ENCODE measurements around the gene FANCM. TPM values are rescaled to one million over a fixed set of nuclear protein-coding genes. Genes with fewer than 3 reads are reported as not detected.
A peak's percentile ranks its signal among the peaks of the same experiment; 100 is the strongest.
"Not testable (repeated sequence)": the region's sequence is repeated elsewhere in the genome, so short reads cannot be mapped to it uniquely, and the experiment has no call there.

Gene FANCM
- total RNA-seq, 2 donors from 2014 or later: 12.9 to 24.8 TPM

- H3K36me3 Mint-ChIP-seq: peaks cover 18% of the 10 kb centered on the region
- ATAC-seq (no peak), DNase-seq (ENCODE audit: low spot score) (no peak)
- no peak overlapping the region for H3K4me3 Mint-ChIP-seq
- no peak overlapping the region for H3K27ac Mint-ChIP-seq
- no peaks in the 10 kb centered on the region for H3K27me3 Mint-ChIP-seq
- no peaks in the 10 kb centered on the region for H3K9me3 Mint-ChIP-seq
- peaks cover 0 to 3% of the 10 kb centered on the region in 2 donors for H3K4me1 Mint-ChIP-seq (ENCODE audit: low read depth in 2 of 2)
Measured at GRCh38 chr14:45123271-45123670, 12.5 kb upstream of the FANCM start.

- ATAC-seq: no peak
- no peak for DNase-seq (ENCODE audit: low spot score)
- Mint-ChIP-seq H3K4me1 (ENCODE audit: low read depth in 2 of 2) (peaks cover 0 to 4% of the 10 kb centered on the region in 2 donors), H3K4me3 (no peak overlapping the region), H3K27me3 (no peaks in the 10 kb centered on the region), H3K36me3 (peaks cover 12% of the 10 kb centered on the region), H3K9me3 (no peaks in the 10 kb centered on the region), H3K27ac (no peak overlapping the region)
Measured at GRCh38 chr14:45125754-45126153, 10.0 kb upstream of the FANCM start.

GRCh38 chr14:45128963-45129629 is 6.6 kb upstream of the FANCM start:
- H3K9me3 Mint-ChIP-seq: no peaks in the 10 kb centered on the region
- no peak for DNase-seq (ENCODE audit: low spot score)
- H3K36me3 Mint-ChIP-seq: peaks cover 12% of the 10 kb centered on the region
- H3K27ac Mint-ChIP-seq: no peak overlapping the region
- peaks cover 9 to 10% of the 10 kb centered on the region in 2 donors for H3K4me1 Mint-ChIP-seq (ENCODE audit: low read depth in 2 of 2)
- H3K27me3 Mint-ChIP-seq: no peaks in the 10 kb centered on the region
- H3K4me3 Mint-ChIP-seq: no peak overlapping the region
- no peak for ATAC-seq

DNA sequence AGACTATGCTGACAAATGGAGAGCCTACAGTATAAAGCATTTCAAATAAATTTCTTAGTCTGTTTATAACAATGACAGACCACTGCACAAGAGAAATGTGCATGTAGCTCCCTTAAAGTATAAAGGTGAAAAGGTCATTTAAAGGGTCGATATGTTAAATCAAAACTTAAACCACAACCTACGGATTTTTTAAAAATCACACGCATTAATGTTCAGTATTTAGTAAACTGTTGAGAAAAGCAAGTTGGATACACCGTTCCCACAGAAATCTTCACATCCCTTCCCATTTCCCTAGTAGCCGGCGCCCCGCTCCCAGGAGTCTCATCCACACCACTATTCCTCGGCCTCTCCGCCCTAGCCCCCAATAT is 2.1 kb upstream of the FANCM start:
- no peak for DNase-seq (ENCODE audit: low spot score)
- Mint-ChIP-seq H3K9me3 (no peaks in the 10 kb centered on the region), H3K27me3 (no peaks in the 10 kb centered on the region), H3K4me3 (peak overlapping the region; percentile 100), H3K36me3 (no peaks in the 10 kb centered on the region), H3K27ac (peak overlapping the region; percentile 91 to 99), H3K4me1 (ENCODE audit: low read depth in 2 of 2) (peaks cover 27 to 31% of the 10 kb centered on the region in 2 donors)
- ATAC-seq: no peak

DNA sequence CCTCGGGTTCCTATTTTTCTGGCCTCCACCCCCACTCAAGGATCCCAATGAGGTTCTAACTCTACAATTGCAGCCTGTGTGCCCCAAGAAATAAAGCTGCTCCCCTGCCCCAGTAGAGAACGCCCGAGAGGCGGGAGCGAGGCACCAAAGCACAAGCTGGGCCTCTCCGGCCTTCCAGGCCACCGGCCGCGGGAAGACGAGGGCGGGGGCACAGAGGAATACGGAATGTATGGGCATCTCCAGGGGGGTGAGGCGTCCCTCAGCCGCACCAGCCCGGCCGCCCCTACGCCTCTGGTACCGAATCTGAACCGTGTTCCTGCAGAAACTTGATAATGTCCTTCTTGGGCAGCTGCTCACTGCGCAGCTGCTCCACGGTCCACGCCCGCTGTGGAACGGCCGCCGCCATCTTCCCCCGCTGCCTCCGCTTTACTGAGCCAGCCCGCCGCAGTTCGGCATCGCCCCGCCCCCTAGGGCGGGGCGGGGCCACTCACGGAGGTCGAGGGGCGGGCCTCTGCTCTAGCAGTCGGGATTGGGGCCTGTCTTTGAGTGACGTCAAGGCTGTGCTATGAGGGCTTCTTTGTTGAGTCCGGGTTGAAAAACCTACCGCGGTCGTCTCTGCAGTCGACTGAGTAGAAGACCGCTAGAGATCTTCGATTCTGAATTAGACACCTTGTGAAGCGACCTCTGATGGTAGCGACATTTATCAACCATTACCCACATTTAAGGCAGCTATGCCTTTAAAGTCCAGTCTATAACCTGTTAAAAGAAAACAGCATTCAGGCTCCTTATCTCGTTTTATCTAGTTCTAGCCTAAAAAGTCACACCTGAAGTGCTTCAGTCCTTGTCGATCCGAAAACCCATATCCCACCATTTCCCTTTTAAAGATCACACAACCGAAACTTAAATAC is 1.4 kb upstream of the FANCM start, which contains the start of gene FKBP3:
Gene FKBP3 (minus strand): TSS at position 431 of the 908 bp plus-strand sequence. CDS start 25 bp downstream, at position 406.
- H3K9me3 Mint-ChIP-seq: no peaks in the 10 kb centered on the region
- no peaks in the 10 kb centered on the region for H3K27me3 Mint-ChIP-seq
- H3K4me1 Mint-ChIP-seq (ENCODE audit: low read depth in 2 of 2): peaks cover 27 to 31% of the 10 kb centered on the region in 2 donors
- H3K27ac Mint-ChIP-seq: peak within 1 kb of the TSS; percentile 91 to 99
- DNase-seq (ENCODE audit: low spot score) (peak; percentile 96), ATAC-seq (peak; percentile 98 to 99)
- peak within 1 kb of the TSS; percentile 100 for H3K4me3 Mint-ChIP-seq
- no peaks in the 10 kb centered on the region for H3K36me3 Mint-ChIP-seq

- Mint-ChIP-seq H3K36me3 (no peaks in the 10 kb centered on the region), H3K4me3 (peak overlapping the region; percentile 100), H3K27ac (peak overlapping the region; percentile 91 to 99), H3K9me3 (no peaks in the 10 kb centered on the region), H3K4me1 (ENCODE audit: low read depth in 2 of 2) (peaks cover 27 to 31% of the 10 kb centered on the region in 2 donors), H3K27me3 (no peaks in the 10 kb centered on the region)
- DNase-seq (ENCODE audit: low spot score) (no peak), ATAC-seq (no peak)
Measured at GRCh38 chr14:45135156-45135555, 574 bp upstream of the FANCM start.

DNA sequence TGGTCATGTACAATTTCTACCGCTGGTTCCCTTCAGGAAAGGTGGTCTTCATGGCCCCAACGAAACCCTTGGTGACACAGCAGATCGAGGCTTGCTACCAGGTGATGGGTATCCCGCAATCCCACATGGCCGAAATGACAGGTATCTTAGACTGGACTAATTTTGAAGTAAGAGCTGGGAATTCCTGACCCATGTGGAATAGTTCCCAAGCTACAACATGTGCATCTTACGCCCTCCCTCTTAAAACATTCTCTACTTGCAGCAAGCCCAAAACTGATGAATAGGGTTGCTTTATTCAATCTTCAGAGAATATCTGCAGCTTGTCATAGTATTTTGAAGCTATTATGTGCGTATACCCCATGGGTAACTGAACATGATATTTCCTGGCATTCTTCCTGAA is 669 bp downstream of the FANCM start:
- H3K36me3 Mint-ChIP-seq: no peaks in the 10 kb centered on the region
- H3K4me3 Mint-ChIP-seq: peak overlapping the region; percentile 100
- no peaks in the 10 kb centered on the region for H3K27me3 Mint-ChIP-seq
- peak overlapping the region; percentile 91 to 99 for H3K27ac Mint-ChIP-seq
- ATAC-seq (no peak), DNase-seq (ENCODE audit: low spot score) (no peak)
- peaks cover 27 to 31% of the 10 kb centered on the region in 2 donors for H3K4me1 Mint-ChIP-seq (ENCODE audit: low read depth in 2 of 2)
- H3K9me3 Mint-ChIP-seq: no peaks in the 10 kb centered on the region

DNA sequence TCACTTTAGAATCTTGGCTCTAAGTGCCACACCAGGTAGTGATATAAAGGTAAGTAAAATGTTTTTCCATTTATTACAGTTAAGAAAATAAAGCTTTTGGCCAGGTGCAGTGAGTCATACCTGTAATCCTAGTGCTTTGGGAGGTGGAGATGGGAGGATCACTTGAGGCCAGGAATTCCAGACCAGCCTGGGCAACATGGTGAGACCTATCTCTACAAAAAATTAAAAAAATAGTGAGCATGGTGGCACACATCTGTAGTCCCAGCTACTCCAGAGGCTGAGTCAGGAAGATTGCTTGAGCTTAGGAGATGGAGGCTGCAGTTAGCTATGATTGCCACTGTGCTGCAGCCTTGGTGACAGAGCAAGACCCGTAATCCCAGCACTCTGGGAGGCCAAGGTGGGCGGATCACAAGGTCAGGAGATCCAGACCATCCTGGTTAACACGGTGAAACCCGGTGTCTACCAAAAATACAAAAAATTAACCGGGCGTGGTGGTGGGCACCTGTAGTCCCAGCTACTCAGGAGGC is 5.0 kb downstream of the FANCM start:
- ATAC-seq: no peak
- peaks cover 4% of the 10 kb centered on the region for H3K36me3 Mint-ChIP-seq

DNA sequence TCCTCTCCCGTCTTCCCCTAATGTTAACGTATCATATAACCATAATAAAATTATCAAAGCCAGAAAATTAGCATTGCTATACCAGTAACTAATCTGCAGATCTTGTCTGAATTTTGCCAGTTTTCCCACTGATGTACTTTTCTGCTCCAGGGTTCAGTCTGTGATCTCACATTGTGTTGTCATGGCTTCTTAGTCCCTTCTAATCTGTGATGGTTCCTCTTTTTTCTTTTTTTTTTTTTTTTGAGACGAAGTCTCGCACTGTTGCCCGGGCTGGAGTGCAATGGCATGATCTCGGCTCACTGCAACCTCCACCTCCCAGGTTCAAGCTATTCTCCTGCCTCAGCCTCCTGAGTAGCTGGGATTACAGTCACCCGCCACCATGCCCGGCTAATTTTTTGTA is 6.4 kb downstream of the FANCM start:
- not testable (repeated sequence) for DNase-seq (ENCODE audit: low spot score); H3K27me3 Mint-ChIP-seq; H3K4me3 Mint-ChIP-seq; H3K36me3 Mint-ChIP-seq; H3K9me3 Mint-ChIP-seq; H3K27ac Mint-ChIP-seq; ATAC-seq
- peaks cover 10 to 15% of the 10 kb centered on the region in 2 donors for H3K4me1 Mint-ChIP-seq (ENCODE audit: low read depth in 2 of 2)

More for the DNA sequence above, 5.0 kb downstream of the FANCM start:
- no peak for DNase-seq (ENCODE audit: low spot score)
- Mint-ChIP-seq H3K27me3 (no peaks in the 10 kb centered on the region), H3K9me3 (no peaks in the 10 kb centered on the region), H3K4me3 (no peak overlapping the region), H3K4me1 (ENCODE audit: low read depth in 2 of 2) (peaks cover 16 to 25% of the 10 kb centered on the region in 2 donors), H3K27ac (no peak overlapping the region)

GRCh38 chr14:45144658-45145057 is 8.9 kb downstream of the FANCM start:
- peaks cover 0 to 3% of the 10 kb centered on the region in 2 donors for H3K4me1 Mint-ChIP-seq (ENCODE audit: low read depth in 2 of 2)
- no peak overlapping the region for H3K27ac Mint-ChIP-seq
- peaks cover 4% of the 10 kb centered on the region for H3K36me3 Mint-ChIP-seq
- no peak overlapping the region for H3K4me3 Mint-ChIP-seq
- ATAC-seq (no peak), DNase-seq (ENCODE audit: low spot score) (no peak)
- H3K27me3 Mint-ChIP-seq: no peaks in the 10 kb centered on the region
- H3K9me3 Mint-ChIP-seq: no peaks in the 10 kb centered on the region

- Mint-ChIP-seq H3K27me3 (no peaks in the 10 kb centered on the region), H3K9me3 (no peaks in the 10 kb centered on the region), H3K27ac (no peak overlapping the region), H3K36me3 (peaks cover 4% of the 10 kb centered on the region), H3K4me1 (ENCODE audit: low read depth in 2 of 2) (peaks cover 0 to 3% of the 10 kb centered on the region in 2 donors), H3K4me3 (no peak overlapping the region)
- ATAC-seq (no peak), DNase-seq (ENCODE audit: low spot score) (no peak)
Measured at GRCh38 chr14:45145214-45145613, 9.5 kb downstream of the FANCM start.

DNA sequence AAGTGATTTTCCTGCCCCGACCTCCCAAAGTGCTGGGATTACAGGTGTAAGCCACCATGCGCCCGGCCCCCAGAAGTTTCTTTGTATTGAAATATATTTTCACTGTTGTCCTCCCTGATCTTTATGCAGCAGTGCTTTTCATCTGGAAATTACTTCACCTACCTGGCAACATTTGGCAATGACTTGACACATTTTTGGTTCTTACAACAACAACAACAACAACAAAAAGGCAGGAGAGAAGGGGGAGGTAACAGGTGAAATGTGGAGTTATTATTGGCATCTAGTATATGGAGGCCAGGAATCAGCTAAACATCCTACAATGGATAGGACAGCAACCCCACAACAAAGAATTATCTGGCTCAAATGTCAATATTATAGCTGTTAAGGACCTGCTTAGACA is 13.9 kb downstream of the FANCM start:
- Mint-ChIP-seq H3K4me3 (no peak overlapping the region), H3K4me1 (ENCODE audit: low read depth in 2 of 2) (no peaks in the 10 kb centered on the region), H3K27me3 (no peaks in the 10 kb centered on the region), H3K36me3 (peaks cover 4% of the 10 kb centered on the region), H3K27ac (no peak overlapping the region), H3K9me3 (no peaks in the 10 kb centered on the region)
- DNase-seq (ENCODE audit: low spot score) (no peak), ATAC-seq (no peak)

- H3K4me3 Mint-ChIP-seq: no peak overlapping the region
- no peaks in the 10 kb centered on the region for H3K4me1 Mint-ChIP-seq (ENCODE audit: low read depth in 2 of 2)
- no peak for ATAC-seq
- H3K27me3 Mint-ChIP-seq: no peaks in the 10 kb centered on the region
- peaks cover 4% of the 10 kb centered on the region for H3K36me3 Mint-ChIP-seq
- no peak overlapping the region for H3K27ac Mint-ChIP-seq
- no peaks in the 10 kb centered on the region for H3K9me3 Mint-ChIP-seq
- no peak for DNase-seq (ENCODE audit: low spot score)
Measured at GRCh38 chr14:45150386-45150890, 14.7 kb downstream of the FANCM start.

GRCh38 chr14:45156067-45156466 is 20.3 kb downstream of the FANCM start:
- Mint-ChIP-seq H3K27ac (no peak overlapping the region), H3K27me3 (no peaks in the 10 kb centered on the region), H3K4me3 (no peak overlapping the region), H3K4me1 (ENCODE audit: low read depth in 2 of 2) (no peaks in the 10 kb centered on the region), H3K36me3 (peaks cover 4% of the 10 kb centered on the region), H3K9me3 (no peaks in the 10 kb centered on the region)
- peak in 1 of 2 donors; percentile 82 for ATAC-seq
- no peak for DNase-seq (ENCODE audit: low spot score)
